ENCODE measurements around the gene MEP1A. TPM values are rescaled to one million over a fixed set of nuclear protein-coding genes. Genes with fewer than 3 reads are reported as not detected.
"Not testable (repeated sequence)": the region's sequence is repeated elsewhere in the genome, so short reads cannot be mapped to it uniquely, and the experiment has no call there.

The MEP1A gene
- total and polyA plus RNA-seq, 8 donors = 0.06 TPM; not detected in 7

GRCh38 chr6:46838033-46838432 lies 44.8 kb downstream of the MEP1A start:
- Histone ChIP-seq H3K4me3 (no peak overlapping the region), H3K4me1 (no peaks in the 10 kb centered on the region), H3K27ac (no peak overlapping the region), H3K27me3 (no peaks in the 10 kb centered on the region), H3K36me3 (no peaks in the 10 kb centered on the region), H3K9me3 (peaks cover 0 to 24% of the 10 kb centered on the region in 2 donors)
- DNase-seq (no peak), ATAC-seq (no peak)
- intact Hi-C loops (cut with DNase I) = no loop called here
- no peak for TF ChIP-seq CTCF (IDR thresholded peaks at IDR 0.05)

GRCh38 chr6:46842252-46842846 lies 49.2 kb downstream of the MEP1A start:
- ATAC-seq; H3K4me3 ChIP-seq; intact Hi-C loops (cut with DNase I); DNase-seq; H3K4me1 ChIP-seq; H3K27ac ChIP-seq; H3K27me3 ChIP-seq; H3K36me3 ChIP-seq: not testable (repeated sequence)
- peaks cover 0 to 29% of the 10 kb centered on the region in 2 donors for H3K9me3 ChIP-seq

- Histone ChIP-seq H3K4me3 (no peak overlapping the region), H3K27ac (no peak overlapping the region), H3K9me3 (peaks cover 0 to 29% of the 10 kb centered on the region in 2 donors), H3K27me3 (no peaks in the 10 kb centered on the region), H3K36me3 (no peaks in the 10 kb centered on the region), H3K4me1 (peaks cover 0 to 17% of the 10 kb centered on the region in 2 donors)
- DNase-seq (no peak), ATAC-seq (no peak)
- no peak for TF ChIP-seq CTCF (IDR thresholded peaks at IDR 0.05)
- intact Hi-C loops (cut with DNase I) = no loop called here
Measured at GRCh38 chr6:46845126-46845525, 51.9 kb downstream of the MEP1A start.

GRCh38 chr6:46848684-46849360 lies 55.6 kb downstream of the MEP1A start:
- peaks cover 0 to 34% of the 10 kb centered on the region in 2 donors for H3K4me1 ChIP-seq
- intact Hi-C loops (cut with DNase I) = no loop called here
- H3K27me3 ChIP-seq = no peaks in the 10 kb centered on the region
- ATAC-seq = peak; percentile 99
- peak; percentile 72 to 98 (median 88) for DNase-seq
- H3K27ac ChIP-seq = no peak overlapping the region
- no peaks in the 10 kb centered on the region for H3K9me3 ChIP-seq
- TF ChIP-seq CTCF (IDR thresholded peaks at IDR 0.05) = peak; percentile 95 to 98
- peaks cover 0 to 1% of the 10 kb centered on the region in 2 donors for H3K36me3 ChIP-seq
- H3K4me3 ChIP-seq = no peak overlapping the region

- TF ChIP-seq CTCF (IDR thresholded peaks at IDR 0.05) = no peak
- DNase-seq (peak in 1 of 4 donors; percentile 2), ATAC-seq (no peak)
- no peaks in the 10 kb centered on the region for H3K9me3 ChIP-seq
- peaks cover 0 to 6% of the 10 kb centered on the region in 2 donors for H3K36me3 ChIP-seq
- no peaks in the 10 kb centered on the region for H3K27me3 ChIP-seq
- intact Hi-C loops (cut with DNase I) = no loop called here
- no peak overlapping the region for H3K27ac ChIP-seq
- H3K4me3 ChIP-seq = no peak overlapping the region
- H3K4me1 ChIP-seq = peaks cover 0 to 34% of the 10 kb centered on the region in 2 donors
Measured at GRCh38 chr6:46849361-46849690, 56.1 kb downstream of the MEP1A start.
